HG03135 (cell line): ENCODE data around the gene INAFM1.
A peak's percentile ranks its signal among the peaks of the same experiment; 100 is the strongest.
"Not testable (repeated sequence)": the region's sequence is repeated elsewhere in the genome, so short reads cannot be mapped to it uniquely, and the experiment has no call there.

Experiments used
- ATAC-seq: cut with Tn5 transposase; IDR thresholded peaks from one replicate; pipeline ENCODE4 v1.9.1; 2021; ENCODE audit warnings: mild to moderate bottlenecking, moderate library complexity; ENCODE audit not compliant: unreplicated experiment

INAFM1 gene

DNA sequence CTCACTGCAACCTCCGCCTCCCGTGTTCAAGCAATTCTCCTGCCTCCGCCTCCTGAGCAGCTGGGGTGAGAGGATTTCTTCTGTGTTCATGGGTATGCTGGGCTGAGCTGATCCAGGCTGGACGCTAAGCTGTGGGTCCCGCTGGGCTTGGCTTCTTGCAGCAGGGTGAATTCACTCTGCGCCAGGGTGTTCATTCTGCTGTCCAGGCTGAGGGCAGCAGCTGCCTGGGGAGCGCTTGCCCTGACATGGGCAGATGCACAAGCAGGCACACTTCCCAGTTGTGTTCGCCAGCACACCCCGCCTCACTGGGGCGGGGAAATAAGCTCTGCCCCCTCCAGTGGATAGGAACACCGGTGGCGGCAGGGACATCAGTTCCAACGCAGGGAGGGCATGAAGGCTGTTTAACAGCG lies 7.3 kb upstream of the INAFM1 start:
- no peak for ATAC-seq

DNA sequence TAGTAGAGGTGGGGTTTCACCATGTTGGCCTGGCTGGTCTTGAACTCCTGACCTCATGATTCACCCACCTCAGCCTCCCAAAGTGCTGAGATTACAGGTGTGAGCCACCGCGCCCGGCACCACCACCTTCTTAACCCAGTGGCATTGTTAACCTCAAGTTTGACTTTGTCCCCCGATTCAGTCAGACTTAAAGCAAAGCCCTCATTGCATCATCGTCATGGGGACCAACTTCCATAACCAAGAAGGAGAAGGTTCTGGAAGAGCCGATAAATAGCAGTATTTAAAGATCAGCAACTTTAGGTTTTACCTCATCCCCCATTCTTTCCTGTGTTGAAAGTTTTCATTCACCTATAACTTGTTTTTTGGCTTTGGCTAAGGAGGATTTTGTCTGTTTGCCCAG lies 6.7 kb upstream of the INAFM1 start:
- ATAC-seq, result no peak

DNA sequence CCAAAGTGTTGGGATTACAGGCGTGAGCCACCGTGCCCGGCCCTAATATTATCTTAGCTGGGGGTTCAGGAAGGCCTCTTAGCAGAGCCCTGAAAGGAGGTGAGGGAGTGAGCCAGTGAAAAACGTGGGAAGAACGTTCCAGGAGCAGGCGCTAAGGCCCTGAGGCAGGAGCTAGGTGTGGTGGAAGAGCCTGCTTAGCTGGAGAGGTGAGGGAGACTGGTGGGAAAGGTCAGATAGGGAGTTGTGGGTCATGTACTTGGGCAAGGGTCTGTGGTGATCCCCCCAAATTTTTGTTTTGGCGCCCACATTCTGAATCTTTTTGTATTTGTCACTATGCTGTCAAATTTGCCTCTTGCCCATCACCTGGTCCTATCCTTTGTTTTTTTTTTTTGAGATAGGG lies 5.1 kb upstream of the INAFM1 start:
- no peak for ATAC-seq

DNA sequence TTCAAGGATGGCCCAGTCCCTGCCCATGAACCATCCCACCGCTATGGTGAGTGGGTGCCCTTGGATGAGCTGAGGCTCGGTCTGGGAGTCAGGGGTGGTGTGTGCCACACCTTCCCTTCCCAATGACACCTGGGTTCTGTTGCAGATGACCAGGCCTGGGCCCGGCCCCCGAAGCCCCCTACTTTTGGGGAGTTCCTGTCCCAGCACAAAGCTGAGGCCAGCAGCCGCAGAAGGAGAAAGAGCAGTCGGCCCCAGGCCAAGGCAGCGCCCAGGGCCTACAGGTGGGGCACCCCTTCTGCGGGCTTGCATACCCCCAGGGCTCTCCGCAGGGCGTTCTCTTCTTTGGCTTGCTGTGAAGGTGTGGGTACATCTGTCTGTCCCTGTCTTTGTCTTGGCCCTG lies 4.3 kb upstream of the INAFM1 start:
- no peak for ATAC-seq

DNA sequence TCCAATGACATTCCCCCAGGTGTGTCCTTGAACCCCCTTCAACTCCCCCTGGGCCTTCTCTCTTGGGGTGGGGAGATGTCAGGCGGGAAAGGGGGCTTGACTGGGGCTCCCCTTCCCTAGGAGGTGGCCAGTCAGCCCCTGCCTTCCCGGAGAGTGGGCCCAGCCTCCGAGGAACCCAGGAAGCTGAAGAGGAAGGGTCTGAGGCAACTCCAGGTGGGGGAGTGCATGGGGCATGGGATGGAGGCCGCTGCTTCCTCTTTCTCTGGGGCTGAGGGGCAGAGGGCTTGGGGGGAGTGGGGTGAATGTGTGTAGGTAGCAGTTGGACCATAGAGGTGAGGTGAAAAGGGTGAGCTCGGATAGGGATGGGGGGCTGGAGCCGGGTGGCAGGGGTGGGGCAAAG lies 2.7 kb upstream of the INAFM1 start:
- ATAC-seq, result no peak

DNA sequence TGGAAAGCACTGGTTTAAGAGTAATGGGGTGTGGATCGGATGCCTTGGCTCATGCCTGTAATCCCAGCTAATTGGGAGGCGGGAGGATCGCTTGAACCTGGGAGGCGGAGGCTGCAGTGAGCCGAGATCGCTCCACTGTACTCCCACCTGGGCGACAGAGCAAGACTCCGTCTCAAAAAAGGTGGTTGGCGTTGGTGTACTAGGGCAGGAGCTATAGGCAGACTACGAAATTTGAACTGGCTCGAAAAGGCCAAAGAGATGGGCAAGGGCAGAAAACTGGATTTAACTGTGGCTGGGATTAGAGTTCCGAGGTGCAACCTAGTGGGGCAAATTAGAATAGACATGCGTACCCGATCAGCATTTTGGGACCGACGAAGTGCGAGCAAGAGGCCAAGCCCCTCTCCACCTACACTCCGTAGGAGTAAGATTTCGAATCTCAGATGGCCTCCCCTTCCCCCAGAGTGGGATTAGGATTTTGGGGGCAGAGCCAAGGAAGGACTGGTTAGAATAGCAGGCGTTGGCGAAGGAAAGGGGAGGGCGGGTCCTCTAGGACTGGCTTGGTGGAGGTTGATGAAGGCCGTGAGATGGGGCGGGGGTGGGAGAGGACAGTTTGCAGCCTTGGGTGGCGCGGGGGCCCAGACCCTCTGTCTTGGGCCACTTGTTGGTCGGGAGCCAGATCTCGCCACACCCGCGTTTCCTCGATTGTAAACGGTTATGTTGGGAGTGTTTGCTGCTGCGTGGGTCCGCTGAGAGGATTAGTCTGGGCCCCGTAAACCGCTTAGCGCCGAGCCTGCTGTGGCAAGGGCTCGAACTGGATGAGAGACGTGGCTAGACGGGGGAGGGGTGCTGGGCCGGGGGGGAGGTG lies 2.0 kb upstream of the INAFM1 start:
- ATAC-seq, result no peak

DNA sequence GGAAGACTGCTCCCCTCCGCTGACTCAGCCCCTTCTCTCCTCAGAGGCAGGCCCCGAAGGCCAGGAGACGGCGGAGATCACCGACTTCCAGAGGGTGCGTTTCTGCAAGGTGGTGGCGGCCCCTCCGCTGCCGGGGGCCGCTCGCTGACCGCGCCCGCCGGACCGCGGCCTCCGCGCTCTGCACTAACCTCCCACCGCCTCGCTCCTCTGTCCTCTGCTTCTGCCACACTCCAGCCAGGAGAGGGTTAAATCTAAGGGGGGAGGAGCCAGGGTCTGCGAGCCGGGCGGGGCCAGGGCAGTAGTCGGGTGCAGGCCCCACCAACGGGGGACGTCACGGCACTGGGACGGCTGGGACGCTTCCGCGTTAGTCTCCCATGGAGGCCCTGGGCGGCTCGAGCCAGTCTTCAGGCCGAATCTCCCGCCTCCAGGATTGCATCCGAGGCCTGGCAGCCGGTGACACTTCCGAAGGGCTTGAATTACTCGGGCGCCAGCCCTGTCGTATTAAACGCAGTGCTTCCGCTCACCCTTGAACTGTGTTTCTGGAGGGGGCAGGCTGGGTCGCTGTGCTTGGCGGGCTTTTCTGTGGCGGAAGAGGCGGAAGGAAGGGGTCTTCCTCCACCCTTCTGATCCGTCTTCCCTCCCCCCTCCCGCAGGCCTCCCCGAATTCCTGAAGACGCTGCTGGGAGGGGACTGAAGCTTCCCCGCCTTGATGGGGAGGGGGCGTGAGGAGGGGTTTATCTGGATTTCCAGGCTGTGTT lies 1.2 kb upstream of the INAFM1 start:
- peak; percentile 58 for ATAC-seq

DNA sequence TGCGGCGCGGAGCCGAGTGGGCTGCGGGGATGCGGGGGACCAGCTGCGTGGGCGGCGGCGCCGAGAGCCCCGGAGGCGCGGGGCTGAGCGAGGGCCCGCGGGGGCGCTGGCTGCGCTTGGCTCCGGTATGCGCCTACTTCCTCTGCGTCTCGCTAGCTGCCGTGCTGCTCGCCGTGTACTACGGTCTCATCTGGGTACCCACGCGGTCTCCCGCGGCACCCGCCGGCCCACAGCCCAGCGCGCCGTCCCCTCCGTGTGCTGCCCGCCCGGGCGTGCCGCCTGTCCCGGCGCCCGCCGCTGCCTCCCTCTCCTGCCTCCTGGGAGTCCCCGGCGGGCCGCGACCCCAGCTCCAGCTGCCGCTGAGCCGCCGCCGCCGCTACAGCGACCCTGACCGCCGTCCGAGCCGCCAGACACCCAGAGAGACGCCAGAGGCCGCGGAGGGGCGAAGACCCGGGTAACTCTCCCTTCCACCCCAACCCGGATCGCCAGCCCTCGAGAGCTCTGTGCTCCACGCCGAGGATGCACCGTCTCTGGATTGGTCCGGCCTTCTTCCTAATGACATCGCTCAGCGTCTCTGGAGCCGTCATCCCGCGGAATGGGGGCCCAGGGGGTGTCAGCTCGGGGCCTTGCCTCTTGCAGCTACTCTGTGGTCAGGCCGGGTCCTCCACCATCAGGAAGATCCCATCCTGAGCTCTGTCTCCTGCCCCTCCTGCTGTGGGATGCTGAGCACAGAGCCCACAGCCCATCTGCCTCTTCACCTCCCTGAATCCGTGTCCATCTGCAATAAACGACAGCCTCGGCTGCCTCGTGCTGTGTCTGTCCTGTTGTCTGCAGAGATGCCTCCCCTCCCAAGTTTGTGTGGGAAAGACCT lies 441 bp downstream of the INAFM1 start:
- no peak for ATAC-seq

DNA sequence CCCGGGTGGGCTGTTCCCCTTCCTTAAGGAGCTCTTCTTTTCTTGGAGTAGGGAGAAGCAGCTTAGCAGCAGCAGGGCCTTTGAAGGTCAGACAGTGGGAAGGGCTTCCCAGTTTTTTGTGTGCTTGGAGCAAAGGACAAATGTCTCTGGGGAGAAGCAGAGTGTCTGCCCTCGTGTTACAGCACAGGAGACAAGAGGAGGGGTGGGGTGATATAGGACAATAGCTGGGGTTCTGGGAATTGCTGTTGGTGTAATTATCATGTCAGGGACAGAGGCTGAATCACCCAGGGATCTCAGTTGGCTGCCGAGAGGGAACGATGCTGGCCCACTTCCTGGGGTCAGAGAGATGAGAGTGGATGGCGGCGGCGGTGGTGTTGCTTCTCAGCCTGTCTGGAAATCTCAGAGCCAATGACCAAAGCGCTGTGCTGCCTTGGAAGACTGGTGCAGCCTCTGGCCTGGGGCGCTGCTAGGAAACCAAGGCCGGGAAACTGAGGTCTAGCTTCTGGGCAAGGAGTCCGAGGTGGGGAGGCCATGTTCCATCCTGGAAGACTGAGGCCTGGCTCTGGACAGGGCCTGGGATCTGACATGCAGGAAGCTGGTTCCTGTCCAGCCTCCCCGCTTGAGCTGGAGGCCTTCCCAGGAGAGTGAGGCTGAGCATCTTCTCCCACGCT lies 1.2 kb downstream of the INAFM1 start:
- ATAC-seq, result no peak

DNA sequence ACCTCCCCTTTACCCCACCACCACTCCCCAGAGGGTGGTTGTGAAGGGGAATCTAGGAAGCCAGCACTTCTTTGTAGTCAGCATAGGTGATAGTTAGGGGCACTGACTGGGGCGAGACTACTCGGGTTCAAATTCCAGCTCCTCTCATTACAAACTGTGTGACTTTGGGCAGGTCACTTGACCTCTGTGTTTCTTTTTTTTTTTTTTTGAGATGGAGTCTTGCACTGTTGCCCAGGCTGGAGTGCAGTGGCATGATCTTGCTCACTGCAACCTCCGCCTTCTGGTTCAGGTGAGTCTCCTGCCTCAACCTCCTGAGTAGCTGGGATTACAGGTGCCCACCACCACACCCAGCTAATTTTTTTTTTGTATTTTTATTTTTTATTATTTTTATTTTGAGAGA lies 1.8 kb downstream of the INAFM1 start:
- not testable (repeated sequence) for ATAC-seq

DNA sequence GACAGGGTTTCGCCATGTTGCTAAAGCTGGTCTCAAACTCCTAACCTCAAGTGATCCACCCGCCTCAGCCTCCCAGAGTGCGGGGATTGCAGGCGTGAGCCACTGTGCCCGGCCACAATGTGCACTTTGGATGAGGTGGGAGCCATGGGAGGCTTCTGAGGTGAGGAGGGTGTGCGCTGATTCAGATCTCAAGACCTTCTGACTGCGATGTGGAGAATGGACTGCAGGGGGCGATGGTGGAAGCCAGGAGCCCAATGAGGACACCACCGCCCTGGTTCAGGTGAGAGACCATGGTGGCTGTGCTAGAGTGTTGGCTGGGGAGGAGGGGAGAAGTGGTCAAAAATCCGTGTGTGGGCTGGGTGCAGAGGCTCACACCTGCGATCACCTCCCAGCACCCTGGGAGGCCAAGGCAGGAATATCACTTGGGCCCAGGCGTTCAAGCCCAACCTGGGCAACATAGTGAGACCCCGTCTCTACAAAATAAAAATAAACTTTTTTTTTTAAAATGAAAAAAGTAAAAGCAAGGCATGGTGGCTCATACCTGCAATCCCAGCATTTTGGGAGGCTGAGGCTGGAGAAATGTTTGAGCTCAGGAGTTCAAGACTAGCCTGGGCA lies 5.6 kb downstream of the INAFM1 start:
- ATAC-seq, result no peak

DNA sequence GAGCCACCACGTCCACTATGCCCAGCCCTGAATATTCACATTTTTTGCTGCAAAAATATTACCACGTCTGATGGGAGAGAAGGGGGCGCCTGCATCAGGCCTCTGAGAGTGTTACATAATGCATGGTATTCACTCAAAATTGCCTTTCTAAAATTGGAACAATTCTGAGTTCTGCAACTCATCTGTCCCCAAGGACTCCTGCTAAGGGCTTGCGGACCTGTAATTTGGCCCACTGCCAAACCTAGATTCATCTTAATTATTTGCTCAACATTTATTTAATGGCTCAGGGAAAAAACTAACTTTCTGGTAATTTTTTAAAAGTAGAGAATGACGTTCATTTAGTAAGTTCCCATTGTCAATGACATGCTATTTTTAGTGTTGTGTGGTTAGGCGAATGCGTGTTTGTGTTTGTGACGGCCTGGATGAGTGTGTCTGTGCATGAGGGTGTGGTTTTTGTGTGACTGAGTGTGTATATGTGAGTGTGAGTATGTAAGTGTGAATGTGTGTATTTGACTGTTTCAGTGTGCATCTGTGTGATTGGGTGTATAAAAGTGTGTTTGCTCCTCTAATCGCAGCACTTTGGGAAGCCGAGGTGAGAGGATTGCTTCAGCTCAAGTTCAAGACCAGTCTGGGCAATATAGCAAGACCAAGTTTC lies 8.8 kb downstream of the INAFM1 start:
- no peak for ATAC-seq

DNA sequence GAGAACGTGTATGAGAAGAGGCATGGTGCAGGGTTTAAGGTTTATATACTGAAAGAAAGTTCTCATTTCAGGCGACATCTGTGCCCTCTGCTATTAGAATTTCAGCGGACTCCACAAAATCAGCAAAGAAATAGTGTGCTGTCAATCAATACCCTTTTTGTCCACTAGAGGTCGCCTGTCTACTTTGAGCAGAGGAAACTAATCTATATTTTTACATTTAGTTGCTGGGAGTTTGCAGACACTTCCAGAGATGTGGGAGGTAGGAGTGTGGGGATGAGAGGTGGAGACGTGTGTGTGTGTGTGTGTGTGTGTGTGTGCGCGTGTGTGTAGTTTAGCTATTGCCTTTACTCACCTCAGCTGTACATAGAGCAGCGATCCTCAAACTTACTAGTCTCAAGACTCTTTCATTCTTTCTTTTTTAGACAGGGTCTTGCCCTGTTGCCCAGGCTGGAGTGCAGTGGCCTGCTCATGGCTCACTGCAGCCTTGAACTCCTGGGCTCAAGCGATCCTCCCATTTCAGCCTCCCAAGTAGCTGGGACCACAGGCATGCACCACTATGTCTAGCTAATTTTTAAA lies 9.7 kb downstream of the INAFM1 start:
- no peak for ATAC-seq

DNA sequence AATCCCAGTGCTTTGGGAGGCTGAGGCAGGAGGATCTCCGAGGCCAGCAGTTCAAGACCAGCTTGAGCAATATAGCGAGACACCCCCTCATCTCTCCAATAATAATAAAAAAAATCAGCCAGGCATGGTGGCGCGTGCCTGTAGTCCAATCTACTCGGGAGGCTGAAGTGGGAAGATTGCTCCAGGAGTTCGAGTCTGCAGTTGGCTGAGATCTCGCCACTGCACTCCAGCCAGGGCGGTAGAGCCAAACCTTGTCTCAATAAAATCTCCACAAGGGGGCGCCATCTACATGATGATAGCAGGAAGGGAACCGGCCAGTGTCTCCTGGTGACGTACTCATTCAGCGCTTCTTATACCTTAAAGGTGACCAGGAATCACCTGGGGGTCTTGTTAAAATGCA lies 21.4 kb downstream of the INAFM1 start:
- no peak for ATAC-seq

DNA sequence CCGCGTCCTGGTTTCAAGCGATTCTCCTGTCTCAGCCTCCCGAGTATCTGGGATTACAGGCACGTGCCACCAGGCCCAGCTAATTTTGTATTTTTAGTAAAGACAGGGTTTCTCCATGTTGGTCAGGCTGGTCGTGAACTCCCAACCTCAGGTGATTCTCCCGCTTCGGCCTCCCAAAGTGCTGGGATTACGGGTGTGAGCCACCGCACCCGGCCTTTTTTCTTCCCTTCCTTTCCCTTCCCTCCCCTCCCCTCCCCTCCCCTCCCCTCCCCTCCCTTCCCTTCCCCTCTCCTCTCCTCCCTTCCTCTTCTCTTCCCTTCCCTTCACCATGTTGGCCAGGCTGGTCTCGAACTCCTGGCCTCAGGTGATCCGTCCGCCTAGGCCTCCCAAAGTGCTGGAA lies 26.2 kb downstream of the INAFM1 start:
- ATAC-seq, result not testable (repeated sequence)

DNA sequence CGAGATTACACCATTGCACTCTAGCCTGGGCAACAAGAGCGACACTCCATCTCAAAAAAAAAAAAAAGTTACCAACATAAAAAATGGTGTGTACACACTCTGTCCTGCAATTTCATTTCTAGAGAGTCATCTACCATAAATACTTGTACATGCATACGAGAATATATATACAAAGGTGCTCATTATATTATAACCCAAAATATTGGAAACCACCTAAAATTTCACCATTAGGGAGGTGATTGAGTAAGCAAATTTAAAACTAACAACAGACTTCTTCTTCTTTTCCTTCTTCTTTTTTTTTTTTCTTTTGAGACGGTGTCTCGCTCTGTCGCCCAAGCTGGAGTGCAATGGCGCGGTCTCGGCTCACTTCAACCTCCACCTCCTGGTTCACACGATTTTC lies 27.6 kb downstream of the INAFM1 start:
- no peak for ATAC-seq

DNA sequence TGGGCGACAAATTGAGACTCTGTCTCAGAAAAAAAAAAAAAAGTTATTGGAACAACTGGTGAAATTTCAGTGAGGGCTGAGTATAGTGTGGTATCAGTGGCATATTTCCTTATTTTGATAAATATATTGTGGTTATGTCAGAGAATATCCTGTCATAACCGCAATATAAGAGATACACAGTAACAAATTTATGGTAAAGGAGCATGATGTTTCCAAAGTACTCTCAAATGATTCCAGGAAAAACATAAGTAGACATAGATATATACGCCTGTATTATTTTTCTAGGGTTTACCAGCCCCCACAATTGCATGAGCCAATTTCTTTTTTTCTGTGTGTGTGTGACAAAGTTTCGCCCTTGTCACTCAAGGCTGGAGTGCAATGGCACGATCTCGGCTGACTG lies 29.3 kb downstream of the INAFM1 start:
- ATAC-seq, result no peak

DNA sequence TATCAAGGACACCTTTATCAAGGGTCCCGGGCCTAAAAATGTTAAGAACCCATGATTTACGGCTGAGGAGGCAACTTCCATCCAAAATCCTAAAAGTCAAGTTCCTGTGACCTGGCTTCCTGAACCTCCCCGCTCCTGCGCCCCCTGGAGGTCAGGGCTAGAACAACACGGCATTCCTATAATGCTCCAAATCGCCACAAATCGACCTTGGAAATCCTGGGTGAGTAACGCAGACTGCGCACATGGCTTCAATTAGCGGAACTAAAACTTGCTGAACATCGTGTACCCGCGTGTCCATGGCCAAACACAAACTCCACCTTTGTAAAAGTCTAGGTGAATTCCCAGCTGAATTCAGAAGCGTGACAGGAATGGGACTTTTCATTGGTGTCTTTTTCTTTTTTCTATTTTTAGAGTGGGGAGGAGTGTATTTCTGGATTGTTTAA lies 30.6 kb downstream of the INAFM1 start:
- ATAC-seq, result no peak

DNA sequence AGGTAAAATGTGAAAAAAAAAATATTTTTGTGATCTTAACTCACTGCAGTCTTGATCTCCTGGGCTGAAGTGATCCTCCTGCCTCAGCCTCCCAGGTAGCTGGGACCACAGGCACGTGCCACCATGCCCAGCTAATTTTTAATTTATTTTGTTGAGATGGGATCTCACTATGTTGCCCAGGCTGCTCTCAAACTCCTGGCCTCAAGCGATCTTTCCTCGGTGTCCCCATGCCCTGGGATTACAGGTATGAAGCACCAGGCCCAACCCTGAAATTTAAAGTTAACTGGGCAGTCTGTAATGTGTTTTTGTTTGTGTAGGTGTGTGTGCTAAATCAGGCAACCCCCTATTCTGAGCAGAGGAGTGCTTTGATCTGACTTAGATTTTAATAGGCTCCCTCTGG lies 31.6 kb downstream of the INAFM1 start:
- ATAC-seq, result no peak
